NOMO-1 treated with DMSO at 0.1 percent for 48 hours (cell line): ENCODE data around the gene DNPEP.

Experiments used
- DNase-seq: peaks from one replicate; lab custom pipeline; 2025; ENCODE audit not compliant: unreplicated experiment; lab: John Stamatoyannopoulos, UW

Gene DNPEP

DNA sequence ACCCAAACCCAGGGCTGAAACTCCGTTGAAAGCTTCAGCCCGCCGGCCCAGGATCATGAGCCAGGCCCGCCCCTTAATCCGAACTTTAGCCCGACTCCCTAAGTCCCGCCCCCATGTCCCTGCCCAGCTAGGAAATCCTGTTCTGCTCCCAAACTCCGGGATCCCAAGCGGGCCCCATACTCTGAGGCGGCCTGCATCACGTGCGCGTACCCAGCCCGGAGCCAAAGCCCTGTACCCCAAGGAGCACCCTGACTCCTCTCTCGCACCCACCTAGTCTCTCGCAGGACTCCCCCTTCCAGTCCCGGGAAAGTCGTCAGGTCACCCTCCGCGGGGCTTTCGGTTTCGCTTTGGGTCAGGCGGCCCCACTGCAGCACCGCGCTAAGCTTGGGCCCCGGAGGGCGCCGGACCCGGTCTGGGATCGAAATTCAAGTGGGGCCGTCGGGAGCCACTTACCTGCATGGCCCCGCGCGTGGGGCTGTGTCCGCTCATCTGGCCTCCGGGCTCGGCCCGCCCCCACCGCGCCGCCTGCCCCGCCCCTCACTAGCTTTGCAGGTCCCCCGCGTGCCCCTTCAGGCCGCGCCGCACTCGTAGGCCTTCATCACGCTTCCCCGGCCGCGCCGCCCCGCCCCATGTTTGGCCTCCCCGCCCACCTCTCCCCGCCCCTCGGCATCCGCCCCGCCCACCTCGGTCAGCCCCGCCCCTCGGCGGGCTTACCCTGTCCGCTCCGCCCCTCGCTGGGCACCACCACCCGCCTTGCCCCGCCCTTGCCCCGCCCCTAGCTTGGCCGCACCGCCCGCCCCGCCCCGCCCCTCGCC, at the start of gene DNPEP:
DNPEP (minus strand) TSS at position 607 of the 815 bp plus-strand sequence; CDS start at position 489, 118 bp downstream.
- peak; percentile 88 for DNase-seq

DNA sequence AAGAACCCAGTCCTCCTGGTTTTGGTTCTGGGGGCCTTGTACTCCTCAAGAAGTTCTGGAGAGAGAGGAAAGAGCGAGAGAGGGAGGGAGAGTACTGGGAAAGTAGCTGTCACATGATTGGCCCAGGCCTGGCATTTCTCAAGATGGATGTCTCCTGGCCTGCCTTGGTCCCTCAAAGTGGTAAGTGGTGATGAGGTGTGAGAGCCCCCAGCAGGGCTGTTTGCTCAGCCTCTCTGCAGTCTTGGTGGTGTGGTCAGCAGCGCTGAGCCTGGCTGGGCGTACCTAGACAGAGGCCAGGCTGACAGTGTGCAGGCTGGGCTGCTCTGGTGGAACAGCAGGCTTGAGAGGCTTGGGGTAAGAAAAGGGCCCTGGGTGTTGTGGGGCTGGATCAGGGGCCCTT, 49.4 kb upstream of the DNPEP start:
- DNase-seq, result no peak

DNA sequence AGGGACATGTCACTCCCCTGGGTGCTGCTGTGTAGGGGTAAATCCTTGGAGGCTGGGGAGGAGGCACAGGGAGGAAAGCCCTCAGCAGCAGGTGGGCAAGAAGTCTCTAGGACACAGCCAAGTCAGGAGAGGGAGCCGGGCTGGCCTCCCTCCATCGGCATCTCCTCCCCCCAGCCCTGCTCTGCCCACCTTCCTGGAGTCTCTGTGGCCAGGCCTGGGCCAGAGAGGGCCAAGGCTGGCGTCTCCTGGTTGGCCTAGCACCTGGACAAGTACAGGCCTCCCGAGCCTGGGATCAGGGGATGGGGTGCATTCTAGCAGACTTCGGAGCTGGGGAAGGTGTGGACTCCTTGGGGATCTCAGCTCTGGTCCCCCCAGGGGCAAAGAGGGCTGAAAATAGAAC, 48.8 kb upstream of the DNPEP start:
- no peak for DNase-seq

DNA sequence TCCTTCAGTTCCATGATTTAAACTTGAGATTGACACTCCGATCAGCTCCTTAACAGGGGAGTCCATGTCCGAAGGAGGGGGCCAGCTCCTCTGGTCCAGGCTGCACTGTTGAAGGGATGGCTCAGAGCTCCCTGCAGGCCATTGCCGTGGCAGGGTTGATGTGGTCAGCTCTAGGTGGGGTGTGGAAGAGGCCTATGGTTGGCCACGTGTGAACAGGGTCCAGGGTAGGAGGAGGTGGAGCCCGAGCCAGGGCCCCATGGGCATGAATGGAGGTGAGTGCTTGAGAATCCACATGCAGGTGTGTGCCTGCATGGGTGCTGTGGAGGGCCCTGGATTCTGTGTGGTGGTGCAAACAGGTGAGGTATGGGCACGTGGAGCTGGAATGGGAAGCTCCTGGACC, 48.0 kb upstream of the DNPEP start:
- DNase-seq, result no peak

DNA sequence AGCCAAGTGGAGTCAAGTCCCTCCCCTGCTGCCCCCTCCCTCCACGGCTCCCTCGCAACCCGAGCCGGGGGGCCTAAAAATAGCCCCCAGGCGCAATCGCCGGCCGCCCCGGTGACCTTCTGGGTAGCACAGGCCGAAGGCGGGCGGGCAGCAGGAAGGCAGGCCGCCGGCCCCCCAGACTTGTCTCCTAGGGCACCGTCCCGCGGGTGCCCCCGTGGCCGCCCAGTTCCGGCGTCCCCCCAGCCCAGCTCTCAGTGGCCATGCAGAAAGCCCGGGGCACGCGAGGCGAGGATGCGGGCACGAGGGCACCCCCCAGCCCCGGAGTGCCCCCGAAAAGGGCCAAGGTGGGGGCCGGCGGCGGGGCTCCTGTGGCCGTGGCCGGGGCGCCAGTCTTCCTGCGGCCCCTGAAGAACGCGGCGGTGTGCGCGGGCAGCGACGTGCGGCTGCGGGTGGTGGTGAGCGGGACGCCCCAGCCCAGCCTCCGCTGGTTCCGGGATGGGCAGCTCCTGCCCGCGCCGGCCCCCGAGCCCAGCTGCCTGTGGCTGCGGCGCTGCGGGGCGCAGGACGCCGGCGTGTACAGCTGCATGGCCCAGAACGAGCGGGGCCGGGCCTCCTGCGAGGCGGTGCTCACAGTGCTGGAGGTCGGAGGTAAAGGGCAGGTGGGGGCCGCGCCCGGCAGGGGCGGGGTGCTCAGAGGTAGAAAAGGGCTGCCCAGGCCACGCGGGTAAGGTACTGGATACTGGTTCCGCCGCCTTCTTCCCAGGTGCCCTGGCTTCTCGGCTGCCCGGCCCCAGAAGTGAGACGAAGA, 47.2 kb upstream of the DNPEP start, which contains the start of gene SPEG:
SPEG (plus strand) TSS at position 126 of the 808 bp plus-strand sequence; CDS start at position 261, 135 bp downstream.
- no peak for DNase-seq

DNA sequence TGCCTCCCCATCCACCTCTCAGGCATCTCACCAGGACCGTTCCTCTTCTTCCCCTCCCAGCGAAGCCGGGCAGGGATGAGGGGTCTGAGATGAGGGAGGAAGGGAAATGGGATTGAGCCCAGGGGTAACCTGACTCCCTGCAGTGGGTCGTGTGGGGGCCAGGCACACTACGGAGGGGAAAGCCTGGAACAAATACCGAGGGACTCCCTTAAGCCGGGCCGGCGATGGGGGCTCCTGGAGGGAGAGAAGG, 46.7 kb upstream of the DNPEP start:
- no peak for DNase-seq

DNA sequence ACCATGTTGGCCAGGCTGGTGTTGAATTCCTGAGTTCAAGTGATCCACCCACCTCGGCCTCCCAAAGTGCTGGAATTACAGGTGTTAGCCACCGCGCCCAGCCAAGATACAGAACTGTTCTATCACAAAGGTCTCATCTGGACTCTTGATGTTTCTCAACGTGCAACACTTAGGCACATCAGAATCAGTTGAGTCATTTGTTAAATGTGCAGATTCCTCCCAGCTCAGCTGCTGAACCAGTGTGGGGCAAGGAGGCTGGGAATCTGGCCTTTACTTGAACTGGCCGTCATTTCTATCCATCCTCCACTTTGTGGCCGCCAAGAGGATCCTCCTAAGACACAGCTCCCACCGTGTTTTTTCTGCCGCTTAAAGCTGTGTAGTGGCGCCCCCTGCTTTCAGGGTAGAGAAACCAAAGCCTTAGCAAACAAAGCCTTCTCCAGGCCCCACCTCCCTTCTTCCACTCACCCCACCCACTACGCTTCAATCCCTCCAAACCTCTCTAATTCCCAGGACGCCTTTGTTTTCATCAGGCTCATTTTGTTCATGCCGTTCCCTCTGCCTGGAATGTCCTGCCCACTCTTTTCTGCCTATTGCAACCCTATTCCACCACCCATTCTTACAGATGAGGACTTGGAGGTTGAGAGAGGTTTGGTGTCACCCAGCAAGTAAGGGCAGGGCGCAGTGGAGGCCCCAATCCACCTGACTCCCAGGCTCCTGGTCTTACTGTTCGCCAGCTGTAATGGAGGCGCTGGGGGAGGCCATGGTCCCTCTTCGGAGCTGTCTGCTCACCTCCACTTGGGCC, 46.2 kb upstream of the DNPEP start:
- DNase-seq, result peak; percentile 64

DNA sequence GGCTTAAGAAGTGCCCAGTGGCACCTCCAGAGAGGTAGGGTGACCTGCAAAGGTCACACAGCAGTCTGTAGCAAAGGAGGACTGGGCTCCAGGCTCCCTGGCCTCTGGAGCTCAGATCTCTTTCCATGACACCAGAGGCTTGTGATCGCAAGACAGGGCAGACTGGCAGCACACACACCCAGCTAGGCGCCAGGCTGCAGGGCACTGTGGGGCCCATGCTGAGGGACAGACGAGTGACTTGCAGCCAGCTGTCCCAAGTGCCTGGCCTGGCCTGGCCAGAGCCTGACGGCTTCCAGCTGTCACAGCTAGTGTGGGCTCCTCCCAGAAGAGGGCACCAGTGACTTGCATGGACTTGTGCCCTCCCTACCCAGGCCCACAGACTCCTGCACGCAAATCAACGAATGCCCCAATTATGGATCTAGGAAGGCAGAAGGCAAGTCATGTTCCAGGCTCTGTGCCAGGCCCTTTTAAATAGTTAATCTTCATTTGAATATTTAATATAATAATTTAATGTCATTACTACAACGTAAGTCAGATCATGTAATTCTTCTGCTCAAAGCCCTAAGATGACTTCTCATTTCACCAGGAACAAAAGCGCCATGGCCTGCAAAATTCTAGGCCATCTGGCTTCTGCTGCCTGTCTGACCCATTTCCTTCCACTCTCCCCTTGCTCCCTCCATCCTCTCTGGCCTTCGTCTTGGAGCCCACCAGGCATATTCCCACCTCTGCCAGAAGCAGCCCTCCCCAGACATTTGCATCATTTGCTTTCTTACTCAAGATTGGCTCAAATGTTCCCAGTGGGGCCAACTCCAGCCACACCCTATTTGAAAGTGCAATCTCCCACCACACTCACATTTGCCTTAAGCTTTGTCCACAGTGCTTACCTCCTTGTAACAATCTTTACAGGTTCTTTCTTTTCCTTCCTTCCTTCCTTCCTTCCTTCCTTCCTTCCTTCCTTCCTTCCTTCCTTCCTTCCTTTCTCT, 43.2 kb upstream of the DNPEP start:
- no peak for DNase-seq

DNA sequence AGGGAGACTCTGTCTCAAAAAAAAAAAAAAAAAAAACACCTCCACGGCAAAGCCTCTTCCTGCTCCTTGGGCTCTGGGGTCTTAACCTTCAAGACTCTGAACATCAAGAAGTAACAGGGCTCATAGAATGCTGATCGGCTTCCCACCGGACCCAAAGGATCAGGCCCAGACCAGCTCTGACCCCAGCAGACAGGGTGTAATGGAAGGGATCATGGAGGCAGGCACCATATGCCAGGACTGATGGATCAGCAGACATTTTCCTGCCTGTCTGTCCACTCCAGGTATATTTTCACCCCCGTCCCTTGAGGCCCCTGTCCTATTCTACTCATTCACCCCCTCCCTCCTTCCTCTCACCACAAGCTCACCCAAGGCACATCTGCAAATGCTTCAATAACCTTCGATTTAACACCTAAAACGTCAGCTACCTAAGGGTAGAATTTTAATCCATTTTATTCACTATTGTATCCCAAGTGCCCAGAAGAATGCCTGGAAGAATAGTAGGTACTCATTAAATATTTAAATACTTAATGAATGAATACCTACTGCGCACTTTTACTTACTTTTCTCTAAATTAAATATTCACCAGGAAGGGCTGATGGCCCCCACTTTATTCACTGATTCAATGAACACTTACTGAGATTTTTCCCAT, 42.4 kb upstream of the DNPEP start:
- no peak for DNase-seq

DNA sequence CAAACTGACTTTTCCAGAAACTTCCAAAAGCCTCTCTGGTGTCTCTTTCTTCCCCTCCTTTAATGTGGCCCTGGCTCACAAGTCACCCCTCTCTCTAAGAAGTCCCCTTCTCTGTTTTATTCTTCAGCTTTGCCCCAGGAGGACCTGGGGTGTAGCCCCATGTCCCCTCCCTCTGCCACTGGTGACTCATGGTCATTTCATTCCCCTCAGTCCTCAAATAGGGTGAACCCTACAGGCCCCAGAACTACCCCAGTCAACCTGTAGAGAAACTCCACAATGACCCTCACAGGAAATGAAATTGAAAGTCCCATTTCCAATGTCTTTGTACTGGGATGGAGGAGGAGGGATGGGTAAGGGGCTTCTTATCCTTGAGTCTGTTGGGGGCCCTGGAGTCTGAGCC, 40.8 kb upstream of the DNPEP start:
- no peak for DNase-seq

DNA sequence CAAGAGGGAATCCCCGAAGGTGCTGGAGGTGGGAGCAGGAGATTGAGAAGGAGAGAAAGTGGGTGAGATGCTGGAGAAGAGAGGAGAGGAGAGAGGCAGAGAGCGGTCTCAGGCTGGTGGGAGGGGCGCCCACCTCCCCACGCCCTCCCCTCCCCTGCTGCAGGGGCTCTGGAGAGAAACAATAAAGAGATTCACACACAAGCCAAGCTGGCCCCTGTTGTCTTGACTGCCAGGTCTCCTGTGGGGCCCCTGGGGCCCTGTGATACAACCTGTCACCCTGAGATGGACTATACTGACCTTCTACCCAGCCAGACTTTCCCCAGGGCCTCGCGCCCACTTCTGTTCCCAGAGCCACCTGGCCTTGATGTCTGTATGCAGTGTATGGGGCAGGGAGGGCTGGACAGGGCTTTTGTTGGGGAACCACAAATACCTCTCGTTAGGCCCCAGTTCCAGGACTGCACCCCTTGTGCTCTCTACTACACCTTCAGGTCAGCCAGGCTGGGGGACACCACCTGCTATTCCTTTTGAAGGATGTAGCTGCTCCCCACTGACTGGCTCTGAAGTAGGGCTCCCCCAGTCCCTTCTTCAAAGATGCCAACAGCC, 38.9 kb upstream of the DNPEP start:
- no peak for DNase-seq

DNA sequence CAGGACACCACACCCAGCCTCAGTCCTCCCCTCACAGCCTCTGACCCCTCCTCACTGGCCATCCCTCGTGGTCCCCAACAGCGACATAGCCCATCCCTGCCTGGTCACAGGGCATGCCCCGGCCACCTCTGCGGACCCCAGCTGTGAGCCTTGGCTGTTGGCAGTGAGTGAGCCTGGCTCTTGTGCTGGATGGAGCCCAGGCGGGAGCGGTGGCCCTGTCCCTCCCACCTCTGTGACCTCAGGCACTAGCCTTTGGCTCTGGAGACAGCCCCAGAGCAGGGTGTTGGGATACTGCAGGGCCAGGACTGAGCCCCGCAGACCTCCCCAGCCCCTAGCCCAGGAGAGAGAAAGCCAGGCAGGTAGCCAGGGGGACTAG, 38.3 kb upstream of the DNPEP start:
- DNase-seq, result no peak

DNA sequence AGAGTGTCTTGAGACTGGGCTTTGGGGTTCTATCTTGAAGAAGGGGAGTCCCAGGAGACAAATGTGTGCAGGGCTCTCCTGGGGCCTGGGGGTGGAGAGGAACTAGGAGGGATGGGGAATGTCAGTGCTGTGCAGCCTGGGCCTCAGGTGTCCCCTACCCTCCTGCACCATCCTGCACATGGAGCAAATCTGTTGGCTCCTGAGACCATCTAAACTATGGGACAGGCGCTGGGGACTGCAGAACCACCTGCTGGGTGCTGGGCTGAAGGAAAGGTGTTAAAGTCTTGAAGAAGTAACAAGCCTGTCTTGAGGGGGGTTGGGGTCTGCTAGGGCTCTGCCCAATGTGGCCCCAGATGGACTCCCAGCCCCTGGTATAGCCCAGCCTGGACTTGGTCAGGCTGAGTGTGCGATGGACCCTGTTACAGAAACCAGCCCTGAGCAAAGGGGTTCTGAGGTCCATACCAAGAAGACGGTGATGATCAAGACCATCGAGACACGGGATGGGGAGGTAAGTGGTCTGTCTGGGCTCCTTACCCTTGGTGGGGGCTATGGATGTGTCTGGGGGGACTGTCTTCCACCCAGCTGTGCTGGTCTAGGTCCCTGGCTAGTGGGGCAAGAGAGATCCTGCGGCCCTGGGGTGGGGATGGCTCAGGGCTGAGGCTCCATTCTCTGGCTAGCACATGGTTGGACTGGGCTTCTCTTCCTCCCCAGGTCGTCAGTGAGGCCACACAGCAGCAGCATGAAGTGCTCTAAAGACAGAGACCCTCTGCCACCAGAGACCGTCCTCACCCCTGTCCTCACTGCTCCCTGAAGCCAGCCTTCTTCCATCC, 37.7 kb upstream of the DNPEP start:
- no peak for DNase-seq

DNA sequence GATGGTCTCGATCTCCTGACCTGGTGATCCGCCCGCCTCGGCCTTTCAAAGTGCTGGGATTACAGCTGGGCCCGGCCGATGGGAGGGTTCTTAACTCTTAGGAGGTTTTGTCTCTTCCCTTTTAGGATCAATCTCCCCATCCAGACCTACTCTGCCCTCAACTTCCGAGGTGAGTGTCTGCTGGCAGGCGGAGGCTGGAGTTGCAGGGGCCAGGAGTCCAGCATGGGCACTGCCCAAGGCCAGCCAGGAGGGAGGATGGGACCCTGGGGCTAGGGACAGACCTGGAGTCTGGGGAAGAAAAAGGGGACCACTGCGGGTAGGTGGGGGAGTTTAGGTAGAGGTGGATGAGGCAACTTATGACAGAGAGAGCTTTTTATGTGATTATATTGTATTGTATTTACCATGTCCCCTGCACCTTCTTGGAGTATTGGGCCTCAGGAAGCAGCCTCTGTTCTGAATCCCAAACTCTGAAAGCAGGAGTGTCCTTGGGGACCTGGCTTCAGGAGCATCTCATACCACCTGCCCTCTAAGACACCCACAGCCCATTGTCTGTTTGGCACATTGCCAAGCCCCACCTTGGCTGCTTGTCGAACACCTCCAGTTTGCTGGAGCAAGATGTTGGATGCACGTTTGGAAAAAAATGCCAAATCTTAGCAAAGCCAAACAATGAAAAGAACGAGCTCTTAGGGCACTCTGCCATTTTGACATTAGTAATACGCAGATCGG, 36.1 kb upstream of the DNPEP start:
- DNase-seq, result no peak

DNA sequence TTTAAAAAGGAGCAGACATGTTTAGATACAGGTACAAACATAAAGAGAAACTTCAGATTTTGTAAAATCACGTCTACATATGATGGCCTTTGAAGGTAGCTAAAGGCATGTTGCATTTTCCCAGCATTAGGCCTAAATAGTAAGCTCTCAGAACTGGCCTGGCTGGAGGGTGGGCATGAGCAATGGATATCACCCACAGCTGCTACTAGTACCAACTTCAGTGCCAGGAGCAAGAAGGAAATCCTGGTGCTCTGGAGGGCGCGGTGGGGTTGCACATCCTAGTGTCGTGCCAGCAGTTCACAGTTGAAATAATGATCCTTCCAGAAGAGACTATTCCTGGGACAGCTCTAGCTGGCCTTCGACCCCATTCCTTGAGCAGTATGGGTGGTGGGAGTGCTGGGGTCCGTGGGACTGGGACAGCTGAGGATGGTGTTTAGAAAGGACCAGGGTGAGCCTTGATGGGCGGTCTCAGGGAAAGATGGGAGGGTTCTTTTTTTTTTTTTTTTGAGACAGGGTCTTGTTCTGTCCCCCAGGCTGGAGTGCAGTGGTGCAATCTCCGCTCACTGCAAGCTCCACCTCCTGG, 35.3 kb upstream of the DNPEP start:
- no peak for DNase-seq

DNA sequence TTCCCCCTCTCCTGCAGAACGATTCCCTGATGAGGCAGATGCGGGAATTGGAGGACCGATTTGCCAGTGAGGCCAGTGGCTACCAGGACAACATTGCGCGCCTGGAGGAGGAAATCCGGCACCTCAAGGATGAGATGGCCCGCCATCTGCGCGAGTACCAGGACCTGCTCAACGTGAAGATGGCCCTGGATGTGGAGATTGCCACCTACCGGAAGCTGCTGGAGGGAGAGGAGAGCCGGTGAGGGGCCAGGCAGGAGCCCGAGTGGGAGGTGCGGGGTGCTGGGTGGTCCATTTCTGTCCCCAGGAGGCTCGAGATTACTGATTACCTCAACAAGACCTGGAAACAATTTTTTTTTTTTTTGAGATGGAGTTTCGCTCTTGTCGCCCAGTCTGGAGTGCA, 33.6 kb upstream of the DNPEP start:
- DNase-seq, result no peak

DNA sequence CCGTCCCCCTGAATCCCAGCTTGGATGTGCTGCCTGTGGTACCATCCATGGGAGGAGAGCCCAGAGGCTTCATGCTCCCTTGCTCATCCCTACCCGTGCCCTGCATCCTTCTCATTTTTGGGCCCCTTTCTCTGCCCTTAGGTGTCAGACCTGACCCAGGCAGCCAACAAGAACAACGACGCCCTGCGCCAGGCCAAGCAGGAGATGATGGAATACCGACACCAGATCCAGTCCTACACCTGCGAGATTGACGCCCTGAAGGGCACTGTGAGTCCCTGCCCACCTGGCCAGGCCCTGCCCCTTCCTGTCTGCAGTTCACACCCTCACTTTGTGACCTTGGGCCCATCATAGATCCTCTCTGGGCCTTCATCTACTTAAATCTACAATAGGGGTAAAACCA, 33.0 kb upstream of the DNPEP start:
- no peak for DNase-seq
